Common myeloid progenitor, CD34-positive (primary cell): ENCODE results near the gene KCNN3.

Experiments
- CTCF ChIA-PET: fragments of 350-600 bp; sonication (Branson Sonifier 250); formaldehyde crosslinking; loops from one replicate; lab custom pipeline; 2021; ENCODE audit warnings: antibody characterized with exemption; lab: Charles Lee
- POLR2A ChIA-PET: fragments of 350-600 bp; sonication (Branson Sonifier 250); formaldehyde crosslinking; loops from one replicate; lab custom pipeline; 2021; ENCODE audit warnings: antibody characterized with exemption; lab: Charles Lee
- DNase-seq, 3 donors: peaks; one replicate each; pipeline versions ENCODE4 v3.0.0 to v3.0.0-alpha.2; 2013
- H3K27ac ChIP-seq, 2 experiments: 1 replicate in 1 of 2; 2 replicates in 1 of 2; pipeline ENCODE4 v1.7.0; 2013; ENCODE audit warnings: inconsistent platforms in 2 of 2, low read length in 2 of 2, mild to moderate bottlenecking in 2 of 2, low read depth in 1 of 2, moderate library complexity in 1 of 2; ENCODE audit not compliant: severe bottlenecking in 2 of 2, insufficient read depth in 1 of 2, poor library complexity in 1 of 2
- H3K27me3 ChIP-seq, 5 experiments: replicated peaks in 2 of 5; 1 replicate in 3 of 5; 2 replicates in 2 of 5; pipeline versions ENCODE4 v1.6.1 to v1.7.0; 2013; ENCODE audit warnings: low read length in 4 of 5, mild to moderate bottlenecking in 2 of 5, moderate library complexity in 2 of 5, inconsistent platforms in 1 of 5; ENCODE audit not compliant: insufficient read depth in 5 of 5, control insufficient read depth in 4 of 5
- H3K36me3 ChIP-seq, 4 experiments: 1 replicate in 2 of 4; 2 replicates in 2 of 4; pipeline versions ENCODE4 v1.6.1 to v1.7.0; 2013; ENCODE audit warnings: low read length in 3 of 4, control low read depth in 1 of 4, mild to moderate bottlenecking in 1 of 4; ENCODE audit not compliant: control insufficient read depth in 4 of 4, insufficient read depth in 4 of 4
- H3K4me1 ChIP-seq, 4 experiments: 1 replicate in 3 of 4; 2 replicates in 1 of 4; pipeline versions ENCODE4 v1.6.1 to v1.7.1; 2013; ENCODE audit warnings: low read length in 3 of 4, mild to moderate bottlenecking in 3 of 4, control low read depth in 1 of 4, inconsistent platforms in 1 of 4, moderate library complexity in 1 of 4; ENCODE audit not compliant: control insufficient read depth in 4 of 4, insufficient read depth in 4 of 4; ENCODE audit errors: control extremely low read depth in 1 of 4
- H3K4me3 ChIP-seq, 7 experiments: 1 replicate in 4 of 7; 2 replicates in 3 of 7; pipeline versions ENCODE4 v1.5.1 to v1.7.0; 2013; ENCODE audit warnings: mild to moderate bottlenecking in 7 of 7, low read length in 6 of 7, moderate library complexity in 6 of 7, inconsistent platforms in 2 of 7, low read depth in 2 of 7, control low read depth in 1 of 7; ENCODE audit not compliant: insufficient read depth in 4 of 7, control insufficient read depth in 1 of 7; ENCODE audit errors: extremely low read depth in 1 of 7
- H3K9me3 ChIP-seq, 5 experiments: 1 replicate in 4 of 5; 2 replicates in 1 of 5; pipeline versions ENCODE4 v1.6.1 to v1.7.1; 2013; ENCODE audit warnings: low read length in 4 of 5, mild to moderate bottlenecking in 2 of 5, inconsistent platforms in 1 of 5, low read depth in 1 of 5, moderate library complexity in 1 of 5; ENCODE audit not compliant: control insufficient read depth in 4 of 5, insufficient read depth in 2 of 5; ENCODE audit errors: control extremely low read depth in 1 of 5
- WGBS: methylation state at CpG from one replicate; pipeline ENCODE4 v1.1.5; 2013; ENCODE audit not compliant: insufficient coverage; 5-methylcytosine and 5-hydroxymethylcytosine counted together

KCNN3 gene

GRCh38 chr1:154816369-154816768 lies 53.7 kb downstream of the KCNN3 start:
- no peak overlapping the region for H3K4me3 ChIP-seq
- 97% methylated on average over 6 of the region's 6 CpGs for WGBS
- DNase-seq, result no peak
- H3K27ac ChIP-seq, result no peak overlapping the region
- H3K4me1 ChIP-seq, result peaks cover 0 to 7% (median 4%) of the 10 kb centered on the region in 4 experiments
- ChIA-PET POLR2A (no interaction called here), CTCF (interaction anchor here (1.5 kb wide), 1 partner anchor 12 kb away, joined by 3 read pairs; no protein-coding TSS in a partner anchor)
- no peaks in the 10 kb centered on the region for H3K9me3 ChIP-seq
- no peaks in the 10 kb centered on the region for H3K36me3 ChIP-seq
- H3K27me3 ChIP-seq, result no peaks in the 10 kb centered on the region

DNA sequence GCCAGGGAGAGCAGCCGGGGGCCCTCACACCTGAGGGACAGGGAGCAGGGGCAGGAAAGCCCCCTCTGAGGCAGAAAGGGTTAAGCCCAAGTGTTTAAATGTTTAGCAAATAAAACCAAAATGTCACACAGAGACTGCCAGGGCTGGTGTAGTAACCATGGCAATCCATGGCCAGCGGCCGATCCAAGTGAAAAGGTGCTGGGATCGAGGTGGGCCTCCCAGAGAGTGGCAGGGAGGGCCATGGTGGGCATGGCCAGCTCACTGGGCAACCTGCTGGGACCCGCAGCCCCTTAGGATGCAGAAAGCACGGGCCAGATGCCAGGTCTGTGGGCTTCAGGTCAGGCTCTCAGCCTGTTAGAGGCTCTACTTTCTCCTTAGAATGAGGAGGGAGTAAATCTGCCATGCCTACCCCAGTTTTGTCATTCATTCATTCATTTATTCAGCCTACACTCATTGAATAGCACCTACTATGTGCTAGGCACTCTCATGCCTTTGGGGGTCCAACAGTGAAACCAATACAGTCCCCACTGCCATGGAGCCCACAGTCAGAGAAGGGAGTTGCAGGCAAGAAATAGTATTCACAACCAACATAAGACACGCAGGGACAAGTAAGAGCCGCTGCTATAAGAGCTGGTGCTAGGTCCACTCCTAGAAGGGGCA lies 56.1 kb downstream of the KCNN3 start:
- Histone ChIP-seq H3K4me3 (no peak overlapping the region), H3K36me3 (no peaks in the 10 kb centered on the region), H3K27me3 (no peaks in the 10 kb centered on the region), H3K4me1 (peaks cover 0 to 13% (median 12%) of the 10 kb centered on the region in 4 experiments), H3K9me3 (no peaks in the 10 kb centered on the region), H3K27ac (no peak overlapping the region)
- WGBS, result 94% methylated on average over 5 of the region's 8 CpGs
- POLR2A ChIA-PET, result no interaction called here
- DNase-seq, result no peak
- CTCF ChIA-PET, result interaction anchor here (2.4 kb wide), 1 partner anchor 13 kb away, joined by 7 read pairs; no protein-coding TSS in a partner anchor

DNA sequence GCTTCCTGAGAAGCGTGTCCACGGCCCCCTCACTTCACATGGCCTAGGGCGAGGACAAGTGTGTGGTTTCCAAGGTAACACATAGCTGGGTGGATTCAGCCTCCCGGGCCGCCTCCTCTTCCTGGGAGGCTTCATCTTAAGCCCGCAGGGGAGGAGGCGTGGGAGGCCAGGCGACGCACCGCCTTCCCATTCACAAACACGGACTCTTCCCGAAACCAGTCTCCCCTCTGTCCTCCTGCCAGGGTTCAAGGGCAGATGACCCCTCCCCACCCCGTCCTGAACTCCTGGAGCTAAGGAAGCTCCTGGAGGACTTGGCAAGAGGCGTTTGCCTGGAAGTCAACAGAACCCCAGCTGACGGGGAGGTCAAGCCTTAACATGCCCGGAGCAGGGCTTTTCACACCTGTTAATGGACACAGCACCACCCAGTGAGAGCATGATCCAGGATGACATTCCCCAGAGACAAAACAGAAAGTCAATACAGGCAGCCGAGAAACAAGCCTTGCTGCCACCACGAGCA lies 56.7 kb downstream of the KCNN3 start:
- Histone ChIP-seq H3K27me3 (no peaks in the 10 kb centered on the region), H3K36me3 (no peaks in the 10 kb centered on the region), H3K27ac (no peak overlapping the region), H3K4me1 (peaks cover 0 to 13% (median 12%) of the 10 kb centered on the region in 4 experiments), H3K4me3 (no peak overlapping the region), H3K9me3 (no peaks in the 10 kb centered on the region)
- DNase-seq, result no peak
- POLR2A ChIA-PET, result no interaction called here
- CTCF ChIA-PET, result interaction anchor here (1.2 to 2.4 kb wide), 2 partner anchors 13 to 202 kb away, joined by 3 to 7 read pairs; no protein-coding TSS in a partner anchor
- 96% methylated on average over 18 of the region's 18 CpGs for WGBS

- CTCF ChIA-PET, result interaction anchor here (1.2 to 2.4 kb wide), 2 partner anchors 12 to 203 kb away, joined by 3 to 7 read pairs; no protein-coding TSS in a partner anchor
- POLR2A ChIA-PET, result no interaction called here
- peaks cover 0 to 13% (median 12%) of the 10 kb centered on the region in 4 experiments for H3K4me1 ChIP-seq
- H3K27ac ChIP-seq, result no peak overlapping the region
- no peak for DNase-seq
- no peaks in the 10 kb centered on the region for H3K36me3 ChIP-seq
- H3K9me3 ChIP-seq, result no peaks in the 10 kb centered on the region
- 100% methylated on average over 3 of the region's 3 CpGs for WGBS
- H3K4me3 ChIP-seq, result no peak overlapping the region
- no peaks in the 10 kb centered on the region for H3K27me3 ChIP-seq
These were observed 57.2 kb downstream of the KCNN3 start for GRCh38 chr1:154812877-154813276.

DNA sequence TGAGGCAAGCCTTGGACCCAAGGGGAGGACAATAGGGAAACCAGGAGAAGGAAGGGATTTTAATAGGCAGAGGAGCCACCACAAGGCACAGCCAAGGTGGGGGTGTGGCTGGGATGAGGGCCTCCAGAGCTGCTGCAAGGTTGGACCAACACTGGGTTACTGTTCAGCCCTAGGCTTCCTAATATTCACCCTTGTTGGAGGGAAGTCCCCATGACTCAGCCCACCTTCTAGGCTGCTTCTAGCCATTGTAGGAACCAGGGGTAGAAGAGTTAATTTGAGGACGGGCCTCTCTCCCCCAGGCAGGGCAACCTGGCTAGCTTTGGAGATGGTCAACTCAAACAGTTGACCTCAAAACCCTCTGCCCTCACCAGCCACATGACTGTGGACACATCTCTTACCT lies 59.5 kb downstream of the KCNN3 start:
- ChIA-PET CTCF (interaction anchor here (1.2 to 5.5 kb wide), 4 partner anchors 9 to 19 kb away, joined by 4 to 20 read pairs (median 4); no protein-coding TSS in a partner anchor), POLR2A (no interaction called here)
- peak in 1 of 3 donors; percentile 13 for DNase-seq

GRCh38 chr1:154809436-154810413 lies 60.4 kb downstream of the KCNN3 start:
- DNase-seq, result peak; percentile 45 to 78 (median 74)
- Histone ChIP-seq H3K4me3 (no peak overlapping the region), H3K27ac (no peak overlapping the region), H3K27me3 (no peaks in the 10 kb centered on the region), H3K36me3 (no peaks in the 10 kb centered on the region), H3K9me3 (no peaks in the 10 kb centered on the region), H3K4me1 (peaks cover 0 to 32% (median 29%) of the 10 kb centered on the region in 4 experiments)
- POLR2A ChIA-PET, result interaction anchor here (0.9 kb wide), 1 partner anchor 14 kb away, joined by 3 read pairs; no protein-coding TSS in a partner anchor
- 35% methylated on average over 5 of the region's 7 CpGs for WGBS
- CTCF ChIA-PET, result interaction anchor here (0.8 to 5.5 kb wide), 5 partner anchors 10 to 19 kb away, joined by 3 to 20 read pairs (median 4); no protein-coding TSS in a partner anchor

More for the DNA sequence above, 59.5 kb downstream of the KCNN3 start:
- no peaks in the 10 kb centered on the region for H3K9me3 ChIP-seq
- H3K4me1 ChIP-seq, result peaks cover 0 to 30% (median 27%) of the 10 kb centered on the region in 4 experiments
- no peaks in the 10 kb centered on the region for H3K27me3 ChIP-seq
- WGBS, result no CpG with 5 or more reads among the region's 1 CpG
- H3K27ac ChIP-seq, result no peak overlapping the region
- H3K36me3 ChIP-seq, result no peaks in the 10 kb centered on the region
- H3K4me3 ChIP-seq, result no peak overlapping the region
